Stimulated activated CD4-positive, alpha-beta T cell treated with anti-CD3 and anti-CD28 coated beads, Interleukin-15, amount 100 ng/mL, for 1 hour (primary cell): ENCODE results near the gene RHOG.
"Not testable (repeated sequence)": the region's sequence is repeated elsewhere in the genome, so short reads cannot be mapped to it uniquely, and the experiment has no call there.

Source experiments
- DNase-seq, 2 donors: peaks; one replicate each; pipeline ENCODE4 v3.0.0-alpha.2; 2020; ENCODE audit warnings: low read depth in 1 of 2, low spot score in 1 of 2

The RHOG gene

DNA sequence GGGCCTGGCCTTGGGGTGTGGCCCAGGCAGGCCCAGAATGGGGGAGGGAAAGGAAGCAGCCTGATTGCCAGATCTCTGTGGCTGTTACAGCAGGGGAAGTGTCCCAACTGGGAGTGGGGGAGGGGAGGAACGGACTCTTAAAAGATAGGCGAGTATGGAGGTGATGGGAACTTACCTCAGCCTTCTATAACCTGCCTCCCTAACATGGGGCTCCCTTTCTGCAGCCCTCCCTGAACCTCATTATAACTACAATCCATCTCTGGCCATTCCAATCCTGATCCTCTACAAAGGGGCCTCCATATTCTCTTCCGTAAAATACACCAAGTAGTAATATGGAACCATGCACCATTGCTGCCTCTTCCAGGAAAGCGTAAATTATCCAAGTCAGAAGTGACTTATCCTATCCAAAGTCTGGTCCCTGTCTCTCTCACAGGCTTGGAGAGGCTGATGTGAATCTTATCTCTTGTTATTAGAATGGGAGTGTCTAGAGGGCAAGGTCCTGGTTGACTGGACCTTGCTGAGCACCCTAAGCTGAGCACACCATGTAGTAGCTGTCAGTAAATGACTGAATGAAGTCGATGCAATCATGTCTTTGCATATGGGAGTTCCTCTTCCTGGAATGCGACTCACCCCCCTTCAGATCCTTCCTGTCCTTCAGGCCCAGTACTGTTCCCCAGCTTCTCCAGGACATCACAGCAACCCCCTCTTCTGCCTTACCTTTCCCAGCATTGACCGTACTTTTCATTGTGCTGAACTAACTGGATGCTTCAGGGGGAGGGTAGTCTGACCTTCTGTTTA lies 5.9 kb downstream of the RHOG start:
- DNase-seq: no peak

DNA sequence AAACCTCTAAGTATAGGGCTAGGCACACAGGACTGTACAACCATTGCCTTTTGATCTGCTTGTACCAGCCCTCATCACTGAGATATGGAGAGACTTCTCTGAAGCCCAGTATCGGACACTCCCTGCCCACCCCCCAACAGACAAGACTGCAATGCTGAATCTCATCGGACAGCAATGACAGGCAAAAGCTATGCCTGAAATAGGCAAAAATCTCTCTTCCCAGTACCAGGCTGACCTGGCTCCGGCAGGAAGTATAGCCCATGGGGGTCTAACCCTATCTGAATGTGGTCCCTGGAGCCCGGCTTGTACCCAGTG lies 6.5 kb downstream of the RHOG start:
- DNase-seq: no peak

DNA sequence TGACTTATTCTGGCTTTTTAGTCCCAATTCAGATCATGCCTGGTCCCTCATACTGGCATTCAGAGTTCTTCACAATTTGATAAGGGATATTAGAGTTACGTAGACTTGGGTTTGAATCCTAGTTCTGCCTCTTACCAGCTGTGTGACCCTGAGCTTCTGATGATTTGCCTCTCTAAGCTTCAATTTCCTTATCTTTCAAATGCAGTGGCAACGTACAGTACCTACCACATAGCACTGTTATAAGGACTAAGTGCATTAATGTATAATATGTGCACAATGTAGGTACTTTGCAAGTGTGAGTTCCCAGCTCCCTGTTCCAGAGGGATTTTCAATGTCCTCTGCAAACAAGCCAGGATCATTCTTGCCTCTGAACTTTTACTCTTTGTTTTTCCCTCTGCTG lies 7.3 kb downstream of the RHOG start:
- DNase-seq: no peak

DNA sequence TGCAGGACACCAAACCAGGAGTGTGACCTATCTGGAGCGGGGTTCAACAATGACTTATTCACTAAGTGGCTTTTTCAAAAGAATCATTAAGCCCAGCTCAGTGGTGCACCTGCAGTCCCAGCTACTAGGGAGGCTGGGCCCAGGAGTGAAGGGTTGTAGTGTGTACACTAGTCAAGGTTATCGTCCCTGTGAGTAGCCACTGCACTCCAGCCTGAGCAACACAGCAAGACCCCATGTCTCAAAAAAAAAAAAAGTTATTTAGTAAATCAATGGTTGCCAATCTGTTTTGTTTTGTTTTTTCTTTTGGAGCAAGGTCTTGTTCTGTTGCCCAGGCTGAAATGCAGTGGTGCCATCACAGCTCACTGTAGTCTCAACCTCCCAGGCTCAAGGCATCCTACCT lies 7.9 kb downstream of the RHOG start:
- DNase-seq: no peak

DNA sequence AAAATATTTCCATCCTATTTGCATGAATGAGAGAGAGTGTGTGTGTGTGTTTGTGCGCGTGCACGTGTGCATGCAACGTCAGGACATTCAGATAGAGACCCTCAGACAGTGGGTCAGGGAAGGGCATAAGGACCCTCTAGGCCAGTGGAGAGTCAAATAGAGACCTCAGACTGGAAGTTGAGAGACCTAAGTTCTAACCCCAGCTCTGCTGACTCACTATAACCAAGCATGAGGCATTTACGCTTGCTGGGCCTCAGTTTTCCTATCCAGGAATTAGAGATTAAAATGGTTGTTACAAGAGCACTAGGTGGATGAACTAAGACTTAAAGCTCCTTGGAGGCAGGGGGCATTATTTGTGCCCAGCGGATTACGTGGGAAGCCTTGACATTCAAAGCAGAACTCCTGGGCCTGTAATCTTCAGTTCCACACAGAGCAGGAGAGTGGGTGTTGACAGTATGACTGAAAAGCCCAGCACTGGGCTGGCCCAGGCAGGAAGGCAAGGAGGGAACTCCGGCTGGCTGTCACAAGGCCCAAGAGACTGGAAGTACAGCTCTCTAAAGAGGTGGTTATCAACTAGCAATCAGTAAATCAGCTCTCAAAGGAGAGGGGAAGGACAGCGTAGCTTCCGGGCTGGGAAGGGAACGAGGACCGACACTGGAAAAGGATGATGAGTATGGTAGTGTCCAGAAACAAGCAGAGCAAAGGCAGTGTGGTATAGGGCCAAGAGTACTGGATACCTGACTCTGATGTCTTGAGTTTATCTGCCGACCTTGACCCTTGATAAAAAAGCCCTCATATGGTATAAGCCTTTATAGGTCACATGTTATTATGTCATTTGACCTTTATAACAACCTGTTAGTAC lies 9.2 kb downstream of the RHOG start:
- DNase-seq: no peak

DNA sequence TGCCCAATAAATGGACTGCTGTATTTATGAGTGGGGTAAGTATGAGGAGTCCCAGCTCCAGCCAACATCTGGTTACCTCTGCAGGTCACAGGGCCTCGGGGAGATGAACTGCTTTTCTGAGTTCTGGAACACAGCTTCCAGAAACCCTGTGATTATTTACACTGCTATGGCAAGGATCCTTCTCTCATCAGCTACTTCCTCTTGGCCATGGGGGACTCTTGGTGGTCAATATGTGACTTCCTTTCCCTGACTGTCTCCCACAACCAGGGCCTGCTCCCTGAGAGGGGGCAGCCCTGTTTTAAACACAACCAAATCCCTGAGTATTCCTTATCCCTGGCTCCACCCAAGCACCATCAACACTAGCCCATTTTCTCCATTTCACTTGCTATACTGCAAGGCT lies 10.0 kb downstream of the RHOG start:
- DNase-seq: no peak

DNA sequence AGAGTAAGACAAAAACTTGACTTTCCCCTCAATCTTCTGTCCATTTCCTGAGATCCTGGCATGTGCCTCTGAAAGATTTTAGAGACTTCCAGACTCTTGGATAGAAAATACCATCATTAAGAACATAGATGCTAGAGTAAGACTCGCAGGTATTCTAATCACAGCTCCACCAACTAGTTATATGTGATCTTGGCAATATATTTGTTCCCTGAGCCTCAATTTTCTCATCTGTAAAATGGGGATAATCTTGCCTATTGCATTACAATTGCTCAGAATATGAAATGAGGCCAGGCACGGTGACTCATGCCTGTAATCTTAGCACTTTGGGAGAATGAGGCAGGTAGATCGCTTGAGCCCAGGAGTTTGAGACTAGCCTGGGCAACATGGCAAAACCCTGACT lies 10.7 kb downstream of the RHOG start:
- no peak for DNase-seq

DNA sequence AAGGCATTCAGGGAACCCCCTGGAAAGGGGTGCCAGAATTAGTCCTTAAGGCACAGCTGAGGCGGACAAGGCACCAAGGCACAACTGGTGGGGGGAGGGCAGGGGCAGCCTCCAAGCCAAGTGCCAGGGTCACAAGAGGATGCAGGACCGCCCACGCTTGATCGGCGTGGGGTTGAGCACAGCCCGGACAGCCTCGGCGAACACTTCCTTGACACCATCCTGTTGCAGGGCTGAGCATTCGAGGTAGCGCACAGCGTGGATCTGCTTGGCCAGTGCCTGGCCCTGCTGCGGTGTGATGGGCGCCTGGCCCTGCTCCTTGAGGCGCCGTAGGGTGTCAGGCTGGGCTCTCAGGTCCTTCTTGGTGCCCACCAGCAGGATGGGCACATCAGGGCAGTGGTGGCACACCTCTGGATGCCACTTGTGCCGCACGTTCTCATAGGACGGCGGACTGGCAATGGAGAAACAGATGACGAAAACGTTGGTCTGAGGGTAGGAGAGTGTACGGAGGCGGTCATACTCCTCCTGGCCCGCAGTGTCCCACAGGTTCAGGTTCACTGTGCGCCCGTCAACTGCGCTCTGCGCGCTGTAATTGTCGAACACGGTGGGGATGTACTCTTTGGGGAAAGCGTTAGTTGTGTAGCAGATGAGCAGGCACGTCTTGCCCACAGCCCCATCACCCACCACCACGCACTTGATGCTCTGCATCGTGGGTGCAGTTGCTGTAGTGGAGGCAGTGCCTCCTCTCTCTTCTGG lies 13.1 kb downstream of the RHOG start:
- DNase-seq: no peak

DNA sequence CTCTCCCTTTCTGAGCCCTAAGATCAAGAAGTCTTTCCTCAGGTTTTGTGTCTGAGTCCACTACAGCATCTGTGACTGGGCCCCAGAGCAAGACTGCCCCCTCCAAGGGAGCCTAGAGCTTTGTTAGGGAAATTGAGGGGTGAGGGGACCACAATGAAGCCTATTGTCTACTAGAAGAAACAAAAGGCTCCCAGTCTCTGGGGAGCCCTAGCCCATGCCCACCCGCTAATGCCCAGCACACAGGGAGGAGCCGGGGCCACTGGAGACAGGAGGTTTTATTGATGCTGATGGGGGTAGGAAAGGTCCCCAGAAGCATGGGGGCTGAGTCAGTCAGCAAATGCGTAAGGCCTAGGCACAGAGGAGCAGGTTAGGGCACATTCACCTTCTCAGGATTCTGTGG lies 14.0 kb downstream of the RHOG start:
- DNase-seq: no peak

DNA sequence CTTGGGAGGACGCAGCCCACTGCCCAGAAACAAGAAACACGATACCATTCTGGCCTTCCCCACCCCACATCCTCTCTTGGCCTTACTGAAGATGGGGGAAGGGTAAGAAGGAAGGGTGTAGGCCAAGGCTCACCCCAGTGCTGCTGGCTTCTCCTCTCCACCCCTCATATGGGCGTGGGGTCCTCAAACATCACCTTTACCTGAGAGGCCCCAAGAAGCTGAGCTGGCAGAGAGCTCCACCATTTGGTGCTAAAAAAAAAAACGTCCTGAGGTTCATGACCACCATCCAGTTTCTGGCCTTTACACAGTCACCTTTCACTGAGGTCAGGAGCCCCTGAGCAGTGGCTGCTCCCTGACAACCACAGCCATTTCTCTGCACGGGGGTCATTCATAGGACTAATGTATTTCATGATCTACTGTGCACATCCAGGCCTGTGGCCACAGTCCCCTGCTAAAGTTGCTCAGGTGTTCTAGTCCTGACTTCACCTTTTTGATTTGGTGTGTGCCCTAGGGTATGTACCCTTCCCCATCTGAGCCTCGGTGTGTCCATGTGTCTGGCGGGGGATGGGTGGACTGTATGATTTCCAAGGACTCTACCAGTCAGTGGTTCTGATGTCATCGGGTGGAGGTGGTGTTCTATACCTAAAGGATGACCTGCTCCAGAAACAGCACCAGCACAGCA lies 15.1 kb downstream of the RHOG start:
- DNase-seq: no peak

DNA sequence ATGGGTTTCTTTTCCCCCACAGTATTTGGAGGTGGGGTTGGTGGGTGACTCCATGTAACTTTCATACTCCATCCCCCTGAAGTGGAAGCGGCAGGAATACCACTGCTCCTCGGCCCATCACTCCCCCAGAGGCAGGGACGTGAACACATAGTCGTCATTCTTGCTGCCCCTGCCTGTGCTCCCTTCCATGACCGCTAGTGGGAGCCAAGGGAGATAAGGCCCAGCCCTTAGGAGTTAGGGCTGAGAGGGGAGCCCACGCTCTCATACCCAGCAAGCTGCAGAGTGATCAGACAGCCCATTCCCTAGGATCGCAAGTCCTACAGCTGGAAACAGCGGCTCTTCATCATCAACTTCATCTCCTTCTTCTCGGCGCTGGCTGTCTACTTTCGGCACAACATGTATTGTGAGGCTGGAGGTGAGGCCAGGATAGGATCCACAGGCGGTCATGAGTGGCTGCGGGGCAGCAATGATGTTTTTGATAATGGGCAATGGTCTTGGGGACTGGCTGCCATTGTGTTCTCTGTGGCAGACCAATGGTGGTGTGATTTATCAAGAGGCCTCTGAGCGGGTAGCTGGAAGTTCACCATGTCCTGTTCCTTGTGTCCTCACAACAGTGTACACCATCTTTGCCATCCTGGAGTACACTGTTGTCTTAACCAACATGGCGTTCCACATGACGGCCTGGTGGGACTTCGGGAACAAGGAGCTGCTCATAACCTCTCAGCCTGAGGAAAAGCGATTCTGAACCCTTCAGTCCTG lies 15.9 kb downstream of the RHOG start:
- DNase-seq: peak; percentile 65 to 70

DNA sequence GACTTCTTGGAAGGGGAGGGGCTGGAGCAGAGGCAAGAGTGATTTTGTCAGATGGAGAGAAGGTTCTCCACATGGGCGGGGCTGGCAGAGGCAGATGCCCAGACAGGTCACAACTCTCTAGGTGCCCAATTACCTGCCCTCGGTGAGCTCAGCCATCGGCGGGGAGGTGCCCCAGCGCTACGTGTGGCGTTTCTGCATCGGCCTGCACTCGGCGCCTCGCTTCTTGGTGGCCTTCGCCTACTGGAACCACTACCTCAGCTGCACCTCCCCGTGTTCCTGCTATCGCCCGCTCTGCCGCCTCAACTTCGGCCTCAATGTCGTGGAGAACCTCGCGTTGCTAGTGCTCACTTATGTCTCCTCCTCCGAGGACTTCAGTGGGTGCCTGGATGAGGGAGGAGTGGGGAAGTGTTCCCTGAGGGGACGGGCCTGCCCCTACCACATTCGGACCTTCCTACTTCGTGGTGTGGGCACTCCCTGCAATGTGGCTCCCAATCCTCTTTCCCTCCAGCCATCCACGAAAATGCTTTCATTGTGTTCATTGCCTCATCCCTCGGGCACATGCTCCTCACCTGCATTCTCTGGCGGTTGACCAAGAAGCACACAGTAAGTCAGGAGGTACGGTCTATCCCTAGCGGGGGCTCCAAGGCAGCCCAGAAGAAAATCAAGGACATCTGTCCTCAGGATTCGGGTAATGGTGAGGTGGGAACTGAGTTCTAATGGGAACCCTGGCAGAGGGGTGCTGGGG lies 16.8 kb downstream of the RHOG start:
- DNase-seq: no peak

DNA sequence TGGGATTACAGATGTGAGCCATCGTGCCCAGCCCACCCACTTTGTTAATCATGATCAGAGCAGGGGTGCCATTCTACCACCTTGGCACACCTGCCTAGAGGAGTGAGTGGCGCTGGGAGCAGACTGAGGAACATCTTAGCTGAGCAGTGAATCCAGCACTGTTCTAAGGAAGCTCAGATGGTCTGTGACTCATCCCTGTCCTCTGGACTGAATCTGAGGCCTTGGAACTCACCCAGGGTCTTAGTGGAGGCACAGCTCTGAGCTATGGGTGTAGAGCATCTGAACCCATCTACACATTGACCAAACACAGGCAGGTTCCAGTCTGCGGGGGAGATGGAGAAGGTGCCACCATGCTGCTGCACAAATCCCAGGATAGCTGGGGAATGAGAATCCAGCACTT lies 17.5 kb downstream of the RHOG start:
- no peak for DNase-seq

DNA sequence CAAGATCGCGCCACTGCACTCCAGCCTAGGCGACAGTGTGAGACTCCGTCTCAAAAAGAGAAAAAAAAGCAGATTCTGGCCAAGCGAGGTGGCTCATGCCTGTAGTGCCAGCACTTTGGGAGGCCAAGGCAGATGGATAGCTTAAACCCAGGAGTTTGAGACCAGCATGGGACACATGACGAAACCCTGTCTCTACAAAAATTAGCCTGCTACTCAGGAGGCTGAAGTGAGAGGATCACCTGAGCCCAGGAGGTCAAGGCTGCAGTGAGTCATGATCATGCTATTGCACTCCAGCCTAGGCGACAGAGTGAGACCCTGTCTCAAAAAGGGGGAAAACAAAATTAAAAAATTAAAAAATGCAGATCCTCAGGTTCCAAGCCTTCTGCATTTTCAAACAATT lies 18.4 kb downstream of the RHOG start:
- DNase-seq: no peak

DNA sequence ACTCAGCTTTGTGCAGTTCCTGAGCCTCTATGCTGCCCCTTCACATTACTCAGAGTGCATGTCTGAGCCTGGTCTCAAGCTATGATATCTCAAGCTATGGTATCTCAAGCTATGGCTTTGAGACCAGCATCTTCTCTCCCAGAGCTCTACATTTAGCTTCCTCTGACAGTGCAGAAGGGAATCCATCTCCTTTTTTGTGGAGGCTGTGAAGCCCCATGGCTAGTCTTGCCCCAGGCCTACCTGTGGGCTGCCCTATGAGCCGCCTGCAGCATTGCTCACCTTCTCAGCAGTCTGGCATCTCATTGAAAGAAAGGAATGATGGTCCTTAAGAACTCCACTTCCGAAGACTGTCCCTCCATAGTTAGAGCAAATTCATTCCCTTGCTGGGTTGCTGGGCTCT lies 19.8 kb downstream of the RHOG start:
- no peak for DNase-seq

DNA sequence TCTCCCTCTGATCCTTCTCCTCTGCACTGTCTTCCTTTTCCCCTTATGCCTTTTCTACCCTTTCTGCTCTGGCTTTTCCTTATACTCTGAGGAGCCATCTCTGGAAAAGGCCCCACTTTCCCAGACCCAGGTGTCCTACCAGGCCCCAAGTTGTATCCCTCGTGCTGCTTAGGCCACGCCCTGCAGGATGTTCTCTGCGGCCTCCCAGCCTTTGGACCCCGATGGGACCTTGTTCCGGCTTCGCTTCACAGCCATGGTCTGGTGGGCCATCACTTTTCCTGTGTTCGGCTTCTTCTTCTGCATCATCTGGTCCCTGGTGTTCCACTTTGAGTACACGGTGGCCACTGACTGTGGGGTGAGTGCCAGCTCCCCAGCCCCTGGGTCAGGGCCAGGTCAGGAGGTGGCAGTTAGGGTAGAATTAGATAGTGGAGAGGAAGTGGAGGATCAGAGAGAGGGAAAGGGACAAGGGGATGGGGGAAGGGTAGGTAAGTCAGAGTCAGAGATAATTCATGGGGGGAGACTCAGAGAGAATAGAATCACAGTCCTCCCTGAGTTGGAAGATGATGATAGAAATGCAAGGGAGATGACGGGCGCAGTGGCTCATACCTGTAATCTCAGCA lies 23.5 kb downstream of the RHOG start:
- no peak for DNase-seq

DNA sequence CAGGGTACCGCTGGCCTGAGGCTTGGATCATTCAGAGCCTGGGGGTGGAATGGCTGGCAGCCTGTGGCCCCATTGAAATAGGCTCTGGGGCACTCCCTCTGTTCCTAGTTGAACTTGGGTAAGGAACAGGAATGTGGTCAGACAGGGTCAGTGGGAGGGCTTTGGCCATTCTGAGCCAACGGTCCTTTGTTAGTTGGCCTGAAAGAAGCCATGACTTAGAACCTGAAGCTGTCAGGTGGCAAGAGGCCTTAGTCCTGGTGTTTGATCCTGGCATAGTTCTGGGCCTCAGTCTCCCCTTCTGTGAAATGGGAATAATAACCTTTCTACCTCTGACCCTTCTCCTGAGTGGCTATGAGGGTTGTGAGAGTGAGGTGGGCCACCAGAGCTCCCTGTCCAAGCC lies 24.1 kb downstream of the RHOG start:
- DNase-seq: no peak

DNA sequence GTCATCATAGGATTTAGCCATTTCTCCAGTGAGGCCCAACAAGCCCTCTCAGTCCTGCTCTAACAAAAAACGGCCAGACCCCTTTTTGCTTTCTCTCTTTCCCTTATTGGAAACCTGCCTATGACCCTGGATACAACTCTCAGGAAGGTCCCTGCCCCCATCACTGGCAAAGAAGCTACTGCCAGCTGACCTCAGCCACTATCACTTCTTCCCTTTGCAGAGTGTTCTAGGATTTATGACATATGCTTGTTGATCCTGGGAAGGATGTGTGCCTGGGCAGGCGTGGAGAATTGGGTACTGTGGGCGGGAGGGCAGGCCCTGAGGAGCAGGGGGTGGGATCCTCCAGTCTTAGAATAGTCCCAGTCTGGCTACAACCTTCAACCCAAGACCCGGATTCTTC lies 24.9 kb downstream of the RHOG start:
- no peak for DNase-seq

DNA sequence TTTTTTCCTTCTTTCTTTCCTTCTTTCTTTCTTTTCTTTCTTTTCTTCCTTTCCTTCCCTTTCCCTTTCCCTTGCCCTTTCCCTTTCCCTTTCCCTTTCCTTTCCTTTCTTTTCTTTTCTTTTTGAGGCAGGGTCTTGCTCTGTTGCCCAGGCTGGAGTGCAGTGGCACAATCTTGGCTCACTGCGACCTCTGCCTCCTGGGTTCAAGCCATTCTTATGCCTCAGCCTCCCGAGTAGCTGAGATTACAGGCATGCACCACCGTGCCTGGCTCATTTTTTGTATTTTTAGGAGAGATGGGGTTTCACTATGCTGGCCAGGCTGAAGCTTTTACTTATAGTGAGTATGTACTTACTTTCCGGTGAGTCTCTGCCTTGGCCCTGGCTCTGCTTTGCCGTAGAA lies 25.9 kb downstream of the RHOG start:
- not testable (repeated sequence) for DNase-seq

DNA sequence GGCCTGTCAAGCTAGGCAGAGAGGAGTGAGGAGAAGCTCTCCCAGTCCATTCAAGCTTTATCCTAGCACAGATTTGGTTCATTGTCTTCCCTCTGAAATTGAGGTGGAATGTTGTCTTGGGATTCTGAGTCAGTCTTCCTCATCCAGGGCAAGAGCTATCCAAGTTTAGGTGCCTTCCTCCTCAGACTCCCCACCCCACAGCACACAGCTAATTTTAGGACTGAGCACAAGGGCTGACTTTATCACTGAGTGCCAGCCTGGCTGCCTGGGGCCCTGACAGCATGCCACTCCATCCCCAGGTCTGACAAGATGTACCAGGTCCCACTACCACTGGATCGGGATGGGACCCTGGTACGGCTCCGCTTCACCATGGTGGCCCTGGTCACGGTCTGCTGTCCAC lies 29.8 kb downstream of the RHOG start:
- no peak for DNase-seq
